ENCODE data around the gene PYGM.

Gene PYGM

DNA sequence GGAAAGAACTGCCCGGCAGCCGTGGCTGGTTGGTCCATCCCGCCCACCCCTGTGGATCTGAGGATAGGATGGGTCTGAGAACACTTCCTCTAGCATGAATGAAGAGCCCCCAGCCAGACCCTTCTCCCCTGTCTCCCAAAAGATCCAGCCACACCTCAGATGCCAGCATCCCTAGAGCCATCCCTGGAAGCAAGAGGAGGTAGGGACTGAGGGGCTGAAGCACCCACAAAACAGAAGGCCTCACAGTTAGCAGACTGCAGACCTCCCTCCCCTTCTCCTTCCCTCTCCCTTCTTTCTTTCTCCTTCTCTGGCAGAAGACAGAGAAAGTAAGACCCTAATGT is 38.4 kb downstream of the PYGM start:
- TF ChIP-seq, protein P1, sequence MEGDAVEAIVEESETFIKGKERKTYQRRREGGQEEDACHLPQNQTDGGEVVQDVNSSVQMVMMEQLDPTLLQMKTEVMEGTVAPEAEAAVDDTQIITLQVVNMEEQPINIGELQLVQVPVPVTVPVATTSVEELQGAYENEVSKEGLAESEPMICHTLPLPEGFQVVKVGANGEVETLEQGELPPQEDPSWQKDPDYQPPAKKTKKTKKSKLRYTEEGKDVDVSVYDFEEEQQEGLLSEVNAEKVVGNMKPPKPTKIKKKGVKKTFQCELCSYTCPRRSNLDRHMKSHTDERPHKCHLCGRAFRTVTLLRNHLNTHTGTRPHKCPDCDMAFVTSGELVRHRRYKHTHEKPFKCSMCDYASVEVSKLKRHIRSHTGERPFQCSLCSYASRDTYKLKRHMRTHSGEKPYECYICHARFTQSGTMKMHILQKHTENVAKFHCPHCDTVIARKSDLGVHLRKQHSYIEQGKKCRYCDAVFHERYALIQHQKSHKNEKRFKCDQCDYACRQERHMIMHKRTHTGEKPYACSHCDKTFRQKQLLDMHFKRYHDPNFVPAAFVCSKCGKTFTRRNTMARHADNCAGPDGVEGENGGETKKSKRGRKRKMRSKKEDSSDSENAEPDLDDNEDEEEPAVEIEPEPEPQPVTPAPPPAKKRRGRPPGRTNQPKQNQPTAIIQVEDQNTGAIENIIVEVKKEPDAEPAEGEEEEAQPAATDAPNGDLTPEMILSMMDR (IDR thresholded peaks at IDR 0.05) = no peak
- Histone ChIP-seq H3K4me1 (ENCODE audit: control insufficient read depth in 1 of 2, insufficient read depth in 1 of 2, low read depth in 1 of 2, low read length in 1 of 2) (peaks cover 0 to 6% of the 10 kb centered on the region in 2 experiments), H3K4me3 (ENCODE audit: low read depth in 1 of 2, low read length in 1 of 2) (no peak overlapping the region), H3K36me3 (peaks cover 9% of the 10 kb centered on the region), H3K9me3 (no peaks in the 10 kb centered on the region), H3K27me3 (peaks cover 68% of the 10 kb centered on the region), H3K27ac (no peak overlapping the region)

DNA sequence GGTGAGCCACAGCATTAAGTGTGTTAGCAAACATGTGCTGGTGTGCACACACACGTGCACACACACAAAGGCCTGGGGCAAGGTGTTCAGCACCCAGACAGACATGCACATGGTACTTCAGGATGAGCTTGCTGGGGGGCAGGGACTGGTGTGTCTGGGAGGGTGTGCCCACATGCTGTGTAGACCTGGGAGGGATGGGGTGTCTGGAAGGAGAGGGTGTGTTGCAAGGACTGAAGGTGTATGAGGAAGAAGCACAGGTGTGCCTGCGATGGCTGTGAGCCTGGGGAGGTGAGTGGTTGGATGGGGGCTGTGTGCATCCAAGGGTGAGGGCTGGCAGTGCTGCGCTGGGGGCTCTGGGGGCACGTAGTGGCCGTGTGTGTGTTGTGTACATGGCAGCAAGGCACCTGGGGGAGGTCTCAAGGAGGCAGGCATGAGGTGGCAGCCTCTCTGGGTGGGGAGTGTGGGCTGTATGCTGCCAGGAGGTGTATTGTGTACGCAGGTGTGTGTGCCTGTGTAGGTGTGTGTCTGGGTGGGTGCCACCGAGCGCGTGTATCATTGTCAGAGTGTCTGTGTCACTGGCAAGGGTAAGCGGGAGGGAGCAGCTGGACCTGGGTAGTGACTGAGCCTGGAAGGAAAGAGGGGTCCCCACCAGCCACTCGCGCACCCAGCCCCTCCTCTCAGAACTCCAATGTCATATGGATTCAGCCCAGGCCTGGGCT is 39.0 kb downstream of the PYGM start:
- no peak overlapping the region for H3K27ac ChIP-seq
- peaks cover 74% of the 10 kb centered on the region for H3K27me3 ChIP-seq
- H3K4me3 ChIP-seq (ENCODE audit: low read depth in 1 of 2, low read length in 1 of 2) = no peak overlapping the region
- TF ChIP-seq, protein P1 (IDR thresholded peaks at IDR 0.05) = no peak
- H3K9me3 ChIP-seq = no peaks in the 10 kb centered on the region
- H3K36me3 ChIP-seq = peaks cover 4% of the 10 kb centered on the region
- peaks cover 0 to 6% of the 10 kb centered on the region in 2 experiments for H3K4me1 ChIP-seq (ENCODE audit: control insufficient read depth in 1 of 2, insufficient read depth in 1 of 2, low read depth in 1 of 2, low read length in 1 of 2)

DNA sequence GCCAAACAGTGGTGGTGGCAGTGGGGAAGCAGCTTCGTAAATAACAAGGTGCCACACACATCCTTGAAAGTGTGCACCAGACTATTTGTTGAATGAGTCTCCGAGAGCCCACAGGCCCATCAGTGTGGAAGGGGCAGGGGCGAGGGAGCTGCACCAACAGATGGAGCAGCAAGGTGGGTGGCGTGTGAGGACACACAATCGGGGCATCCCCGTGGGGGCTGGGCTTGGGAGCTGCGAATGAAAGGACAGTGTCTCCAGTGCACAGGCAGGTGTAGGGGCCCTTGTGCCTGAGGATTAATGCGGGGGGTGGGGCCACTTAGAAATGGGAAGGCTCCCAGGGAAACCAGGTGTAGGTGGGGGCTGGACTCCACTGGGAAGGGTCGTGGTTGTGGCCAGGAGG is 39.6 kb downstream of the PYGM start:
- TF ChIP-seq, protein P1 (IDR thresholded peaks at IDR 0.05) = no peak
- Histone ChIP-seq H3K9me3 (no peaks in the 10 kb centered on the region), H3K36me3 (no peaks in the 10 kb centered on the region), H3K4me3 (ENCODE audit: low read depth in 1 of 2, low read length in 1 of 2) (no peak overlapping the region), H3K4me1 (ENCODE audit: control insufficient read depth in 1 of 2, insufficient read depth in 1 of 2, low read depth in 1 of 2, low read length in 1 of 2) (peaks cover 0 to 6% of the 10 kb centered on the region in 2 experiments), H3K27ac (no peak overlapping the region), H3K27me3 (peaks cover 80% of the 10 kb centered on the region)

DNA sequence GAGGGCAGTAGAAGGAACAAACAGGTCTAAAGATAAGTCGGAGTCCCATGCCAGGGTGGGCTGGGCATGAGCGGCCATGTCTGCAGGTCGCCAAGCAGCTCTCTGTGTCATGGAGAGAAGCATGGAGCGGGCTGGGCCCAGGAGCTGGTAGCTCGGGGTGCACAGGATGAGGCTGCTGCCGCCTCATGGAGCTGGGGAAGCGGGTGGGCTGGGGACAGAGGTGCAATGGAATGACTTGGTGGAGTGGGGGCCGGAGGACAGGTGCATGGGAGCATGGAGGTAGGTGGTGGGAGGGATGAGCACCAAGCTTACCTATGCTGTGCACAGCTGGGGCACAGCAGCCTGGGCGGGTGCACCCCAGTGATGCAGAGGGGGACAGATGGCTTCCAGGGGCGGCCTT is 40.4 kb downstream of the PYGM start:
- Histone ChIP-seq H3K9me3 (no peaks in the 10 kb centered on the region), H3K4me1 (ENCODE audit: control insufficient read depth in 1 of 2, insufficient read depth in 1 of 2, low read depth in 1 of 2, low read length in 1 of 2) (peaks cover 0 to 6% of the 10 kb centered on the region in 2 experiments), H3K27ac (no peak overlapping the region), H3K36me3 (no peaks in the 10 kb centered on the region), H3K4me3 (ENCODE audit: low read depth in 1 of 2, low read length in 1 of 2) (no peak overlapping the region), H3K27me3 (peaks cover 88% of the 10 kb centered on the region)
- TF ChIP-seq, protein P1 (IDR thresholded peaks at IDR 0.05) = no peak

- no peak overlapping the region for H3K4me3 ChIP-seq (ENCODE audit: low read depth in 1 of 2, low read length in 1 of 2)
- H3K27ac ChIP-seq = no peak overlapping the region
- TF ChIP-seq, protein P1 (IDR thresholded peaks at IDR 0.05) = no peak
- H3K27me3 ChIP-seq = peaks cover 94% of the 10 kb centered on the region
- H3K4me1 ChIP-seq (ENCODE audit: control insufficient read depth in 1 of 2, insufficient read depth in 1 of 2, low read depth in 1 of 2, low read length in 1 of 2) = peaks cover 0 to 6% of the 10 kb centered on the region in 2 experiments
- no peaks in the 10 kb centered on the region for H3K9me3 ChIP-seq
- H3K36me3 ChIP-seq = no peaks in the 10 kb centered on the region
These were observed 41.0 kb downstream of the PYGM start for GRCh38 chr11:64718780-64719124.

Data from neutrophil (primary cell).